Adrenal gland (tissue), 12 donors: ENCODE measurements around the gene NRXN2. TPM values are rescaled to one million over a fixed set of nuclear protein-coding genes. Genes with fewer than 3 reads are reported as not detected.

Source experiments
- DNase-seq, 7 donors: peaks; one replicate each; pipeline ENCODE4 v3.0.0-alpha.2; 2019 to 2020
- H3K27ac ChIP-seq, 5 donors: fragments of 200-600 bp; sonication (generic) in 4 of 5; 1 replicate in 3 of 5; 2 replicates in 2 of 5; pipeline versions ENCODE4 v1.5.1 to v1.8.0; 2016 to 2020; ENCODE audit warnings: mild to moderate bottlenecking in 1 of 5
- H3K27me3 ChIP-seq: fragments of 200-600 bp; 2 replicates; pipeline ENCODE4 v1.8.0; 2021
- H3K36me3 ChIP-seq, 2 donors: fragments of 200-600 bp; replicated peaks in 1 of 2; 1 replicate in 1 of 2; 2 replicates in 1 of 2; pipeline versions ENCODE4 v1.5.1 to v1.8.0; 2018 to 2022
- H3K4me1 ChIP-seq, 2 donors: fragments of 200-600 bp; replicated peaks in 1 of 2; 1 replicate in 1 of 2; 2 replicates in 1 of 2; pipeline versions ENCODE4 v1.5.1 to v1.8.0; 2018 to 2021
- H3K4me3 ChIP-seq, 4 donors: fragments of 200-600 bp; sonication (generic) in 3 of 4; one replicate each; pipeline ENCODE4 v1.5.1; 2016 to 2018
- H3K9me3 ChIP-seq, 3 donors: fragments of 200-600 bp; sonication (generic) in 1 of 3; replicated peaks in 1 of 3; 1 replicate in 2 of 3; 2 replicates in 1 of 3; pipeline versions ENCODE4 v1.5.1 to v1.8.0; 2016 to 2021
- CTCF ChIP-seq, 6 experiments: fragments of 450-650 bp in 4 of 6; fragments of 200-600 bp in 2 of 6; sonication (generic) in 1 of 6; IDR thresholded peaks; 1 replicate in 5 of 6; 2 replicates in 1 of 6; pipeline versions ENCODE4 v1.5.1 to v1.8.0; 2016 to 2021; ENCODE audit warnings: antibody characterized with exemption in 6 of 6, mild to moderate bottlenecking in 2 of 6, moderate library complexity in 1 of 6
- POLR2A ChIP-seq, 2 donors: fragments of 450-650 bp; IDR thresholded peaks; one replicate each; pipeline ENCODE4 v1.6.1; 2017; ENCODE audit warnings: antibody characterized with exemption in 2 of 2, mild to moderate bottlenecking in 2 of 2, moderate library complexity in 1 of 2
- WGBS, 4 donors: extraction: QIAGEN DNeasy Blood & Tissue Kit in 2 of 4; methylation state at CpG; one replicate each; pipeline versions ENCODE4 v1.1.5 to v1.1.7; 2013 to 2017; 5-methylcytosine and 5-hydroxymethylcytosine counted together
- intact Hi-C, 2 donors: fragments of 100-400 bp; cut with DNase I; formaldehyde crosslinking; loops; one replicate each; pipeline versions ENCODE4 v1.14.1 to v1.15.0; 2022 to 2023
- polyA plus RNA-seq, 3 donors: library from polyadenylated mRNA; stranded (reverse); fragments of 200-250 nt in 2 of 3; fragments of 350-450 nt in 1 of 3; fragmentation: Illumina TruSeq in 1 of 3; extraction: RNeasy Lipid Tissue Mini Kit (QIAGEN cat#74804) in 1 of 3; gene quantifications; one replicate each; pipeline ENCODE4 v1.2.3, GENCODE V29; 2013 to 2014
- total RNA-seq, 9 donors: library from RNA; depleted of rRNA in 4 of 9; stranded (reverse); fragments of >200 nt in 4 of 9; fragments of 120-200 nt in 1 of 9; fragmentation: NEBNext Ultra II Directional in 1 of 9; extraction: Animal tissue kit (Norgen Biotek cat#: 25700) in 1 of 9; gene quantifications; one replicate each; pipeline versions ENCODE4 v1.1.0 to v1.2.4, GENCODE V29; 2013 to 2023
- donor health status: healthy with polysubstance abuse.
- donor health status: Bipolar disorder and iron deficiency.
- donor health status: DM: yes; HTN: yes; CAD: no.
- donor health status: DM: no; HTN: no; CAD: no.
- donor health status: DM: no; HTN: no; CAD: no.
- donor health status: DM: yes; HTN: yes; CAD: no.

NRXN2 gene
- total and polyA plus RNA-seq, 12 donors = 1.7 to 17.1 (median 4.9) TPM

- WGBS, 4 donors = 85 to 91% (median 87%) methylated on average over 14 of the region's 14 CpGs
- Histone ChIP-seq H3K36me3 (no peaks in the 10 kb centered on the region), H3K27ac (no peak overlapping the region), H3K4me3 (no peak overlapping the region), H3K4me1 (no peaks in the 10 kb centered on the region), H3K27me3 (no peaks in the 10 kb centered on the region), H3K9me3 (no peaks in the 10 kb centered on the region)
- intact Hi-C loops = no loop called here
- TF ChIP-seq POLR2A (IDR thresholded peaks at IDR 0.05) (no peak), CTCF (IDR thresholded peaks at IDR 0.05) (no peak)
- DNase-seq = no peak
Observed at GRCh38 chr11:64594159-64594939, 128.6 kb downstream of the NRXN2 start.

- H3K9me3 ChIP-seq = no peaks in the 10 kb centered on the region
- H3K4me3 ChIP-seq = no peak overlapping the region
- no peaks in the 10 kb centered on the region for H3K4me1 ChIP-seq
- no peak for DNase-seq
- H3K27me3 ChIP-seq = no peaks in the 10 kb centered on the region
- 81 to 88% (median 86%) methylated on average over 24 to 32 of the region's 32 CpGs for WGBS, 4 donors
- H3K36me3 ChIP-seq = no peaks in the 10 kb centered on the region
- intact Hi-C loops = no loop called here
- TF ChIP-seq POLR2A (IDR thresholded peaks at IDR 0.05) (no peak), CTCF (IDR thresholded peaks at IDR 0.05) (no peak)
- no peak overlapping the region for H3K27ac ChIP-seq
Observed at GRCh38 chr11:64593156-64594105, 129.6 kb downstream of the NRXN2 start.

- Histone ChIP-seq H3K36me3 (no peaks in the 10 kb centered on the region), H3K9me3 (no peaks in the 10 kb centered on the region), H3K4me1 (no peaks in the 10 kb centered on the region), H3K4me3 (no peak overlapping the region), H3K27ac (no peak overlapping the region), H3K27me3 (no peaks in the 10 kb centered on the region)
- intact Hi-C loops = no loop called here
- 79 to 94% (median 88%) methylated on average over 4 to 9 of the region's 9 CpGs for WGBS, 4 donors
- DNase-seq = no peak
- no peak for TF ChIP-seq CTCF (IDR thresholded peaks at IDR 0.05)
- TF ChIP-seq POLR2A (IDR thresholded peaks at IDR 0.05) = no peak
Observed at GRCh38 chr11:64592656-64593055, 130.3 kb downstream of the NRXN2 start.

DNA sequence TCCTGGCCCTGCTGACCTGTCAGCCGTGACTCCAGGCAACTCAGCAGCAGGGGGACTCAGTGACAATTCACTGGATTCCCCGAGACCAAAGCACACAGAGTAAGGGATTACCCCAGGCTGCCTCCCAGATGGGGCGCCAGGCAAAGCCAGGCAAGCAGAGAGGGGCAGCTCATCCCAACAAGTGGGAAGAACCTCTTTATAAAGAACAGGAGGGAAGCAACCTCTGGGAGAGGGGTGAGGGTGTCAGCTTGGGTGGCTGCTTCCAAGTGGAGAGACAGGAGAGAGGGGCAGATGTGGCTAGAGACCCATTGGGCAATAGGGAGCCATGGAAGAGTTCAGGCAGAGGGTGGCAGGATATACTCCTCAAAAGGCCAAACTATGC, 130.8 kb downstream of the NRXN2 start:
- intact Hi-C loops = no loop called here
- Histone ChIP-seq H3K4me1 (no peaks in the 10 kb centered on the region), H3K36me3 (no peaks in the 10 kb centered on the region), H3K4me3 (no peak overlapping the region), H3K27me3 (no peaks in the 10 kb centered on the region), H3K9me3 (no peaks in the 10 kb centered on the region), H3K27ac (no peak overlapping the region)
- WGBS, 4 donors = 92 to 100% (median 97%) methylated on average over 1 to 3 of the region's 3 CpGs
- TF ChIP-seq POLR2A (IDR thresholded peaks at IDR 0.05) (no peak), CTCF (IDR thresholded peaks at IDR 0.05) (no peak)
- no peak for DNase-seq
